K562 (cell line): ENCODE data around the gene SLC25A36. TPM values are rescaled to one million over a fixed set of nuclear protein-coding genes. Genes with fewer than 3 reads are reported as not detected.
A peak's percentile ranks its signal among the peaks of the same experiment; 100 is the strongest.

Experiments used
- ARID1B ChIP-seq: fragments of 450-650 bp; IDR thresholded peaks from 2 replicates; pipeline ENCODE4 v1.6.1; 2016; ENCODE audit warnings: antibody characterized with exemption, mild to moderate bottlenecking, inconsistent platforms
- KDM5B ChIP-seq: fragments of 200-600 bp; sonication (generic); IDR thresholded peaks from 2 replicates; pipeline ENCODE4 v1.6.1; 2012; ENCODE audit warnings: low read depth, mild to moderate bottlenecking, moderate library complexity, low read length, control low read depth, inconsistent platforms; ENCODE audit not compliant: insufficient replicate concordance
- MEIS2 ChIP-seq: fragments of 450-650 bp; IDR thresholded peaks from 2 replicates; pipeline ENCODE4 v1.6.1; 2014; ENCODE audit warnings: mild to moderate bottlenecking; ENCODE audit not compliant: partially characterized antibody
- PML ChIP-seq: IDR thresholded peaks from 2 replicates; pipeline ENCODE4 v1.6.1; 2012; ENCODE audit warnings: low read length, inconsistent platforms
- RERE ChIP-seq: sonication (generic); formaldehyde crosslinking; IDR thresholded peaks from 2 replicates; pipeline ENCODE4 v1.8.0; 2023; ENCODE audit warnings: missing genetic modification reagents, mild to moderate bottlenecking, borderline replicate concordance
- REST ChIP-seq, 2 experiments: fragments of 450-650 bp; formaldehyde crosslinking in 1 of 2; IDR thresholded peaks; 2 replicates each; pipeline versions ENCODE4 v1.4.0 to v1.6.1; 2014 to 2020; ENCODE audit warnings: mild to moderate bottlenecking in 2 of 2, borderline replicate concordance in 1 of 2, low read depth in 1 of 2
- ZNF436 ChIP-seq: fragments of 250-450, 450-650 bp; sonication (Bioruptor Pico); formaldehyde crosslinking; IDR thresholded peaks from 2 replicates; pipeline ENCODE4 v1.7.0; 2020; ENCODE audit warnings: mild to moderate bottlenecking
- ZNF764 ChIP-seq: fragments of 250-450 bp; sonication (Bioruptor Pico); IDR thresholded peaks from 2 replicates; pipeline ENCODE4 v1.4.0; 2020; ENCODE audit warnings: low read depth, mild to moderate bottlenecking, moderate library complexity
- polyA plus RNA-seq, 8 experiments: library from polyadenylated mRNA; depleted of rRNA in 4 of 8; stranded (reverse) in 5 of 8; unstranded in 3 of 8; fragments of >200 nt; fragmentation: Nextera tagmentation in 2 of 8; fragmentation: Illumina TruSeq in 1 of 8; extraction: Ambion mirVana in 2 of 8; extraction: Trizol in 1 of 8; gene quantifications; 2 replicates each; pipeline versions ENCODE4 v1.2.1 to v1.2.3, GENCODE V29; 2011 to 2014; ENCODE audit warnings: inconsistent platforms in 1 of 8, missing spikeins in 1 of 8
- total RNA-seq, 7 experiments: library from RNA; depleted of rRNA in 6 of 7; stranded (reverse); fragments of >200 nt in 6 of 7; fragmentation: Illumina TruSeq in 2 of 7; extraction: Trizol in 2 of 7; gene quantifications; 2 replicates each; pipeline versions ENCODE4 v1.2.1 to v1.2.3, GENCODE V29; 2011 to 2021; ENCODE audit warnings: low replicate concordance in 1 of 7
- TF ChIP-seq, protein P1 (sequence below), 2 experiments: IDR thresholded peaks; 2 replicates each; pipeline ENCODE4 v1.6.1; 2012; ENCODE audit warnings: improper control_type of control experiment in 2 of 2, low read depth in 2 of 2, low read length in 2 of 2, borderline replicate concordance in 1 of 2

The SLC25A36 gene
- total and polyA plus RNA-seq, 9 of the 15 experiments (the other 6 are each of a cell fraction or from before 2014, with no cell fraction given), result 12.0 to 95.3 (median 43.3) TPM

DNA sequence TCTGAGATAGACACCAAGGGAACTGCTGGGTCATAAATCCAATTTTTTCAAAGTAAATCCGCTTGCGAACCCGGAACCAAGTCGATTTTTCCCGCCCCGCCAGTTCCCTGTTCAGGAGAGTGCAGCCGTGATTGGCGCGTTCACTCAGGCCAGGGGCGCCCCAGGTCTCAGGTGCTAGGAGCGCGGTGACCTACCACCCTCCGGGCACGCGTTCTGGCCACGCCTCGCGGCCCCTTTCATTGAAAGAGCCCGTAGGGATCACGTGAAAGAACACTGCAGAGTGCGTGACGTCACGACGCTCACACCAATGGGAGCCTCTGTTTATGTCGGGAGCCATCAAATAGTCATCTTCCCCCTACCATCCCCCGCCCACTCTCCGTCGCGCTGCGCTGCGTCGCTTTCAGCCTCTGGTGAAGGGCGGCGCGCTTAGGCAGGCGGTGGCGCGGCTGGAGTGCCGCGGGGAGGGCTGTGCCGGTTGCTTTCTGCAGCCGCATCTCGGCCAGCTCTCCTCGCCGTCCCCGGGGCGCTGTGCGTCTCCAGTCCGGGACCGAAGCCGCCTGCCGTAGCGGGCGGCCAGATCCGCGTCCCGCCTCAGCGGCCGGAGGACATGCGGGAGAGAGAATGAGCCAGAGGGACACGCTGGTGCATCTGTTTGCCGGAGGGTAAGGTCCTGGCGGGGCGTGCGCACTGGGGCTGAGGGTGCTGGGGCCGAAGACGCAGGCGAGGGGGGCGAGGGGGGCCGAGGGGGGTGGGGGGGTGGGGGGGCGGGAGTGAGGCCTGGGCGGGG is at the start of gene SLC25A36 (continued):
- TF ChIP-seq RERE (CRISPR knock-in tag) (0 out of 2 replicates have a peak, but pooled peaks have one; percentile 87), MEIS2 (peak; percentile 60), REST (IDR thresholded peaks at IDR 0.05; ENCODE audit: borderline replicate concordance) (no peak), REST (CRISPR knock-in tag; IDR thresholded peaks at IDR 0.05; ENCODE audit: low read depth) (peak; percentile 52; the same call in 1 of the 2 replicates), ARID1B (peak; percentile 12; the same call in 1 of the 2 replicates), PML (peak; percentile 69; the same call in 1 of the 2 replicates), ZNF436 (CRISPR knock-in tag) (no peak), KDM5B (peak; percentile 87), ZNF764 (CRISPR knock-in tag) (no peak)
- TF ChIP-seq, protein P1, sequence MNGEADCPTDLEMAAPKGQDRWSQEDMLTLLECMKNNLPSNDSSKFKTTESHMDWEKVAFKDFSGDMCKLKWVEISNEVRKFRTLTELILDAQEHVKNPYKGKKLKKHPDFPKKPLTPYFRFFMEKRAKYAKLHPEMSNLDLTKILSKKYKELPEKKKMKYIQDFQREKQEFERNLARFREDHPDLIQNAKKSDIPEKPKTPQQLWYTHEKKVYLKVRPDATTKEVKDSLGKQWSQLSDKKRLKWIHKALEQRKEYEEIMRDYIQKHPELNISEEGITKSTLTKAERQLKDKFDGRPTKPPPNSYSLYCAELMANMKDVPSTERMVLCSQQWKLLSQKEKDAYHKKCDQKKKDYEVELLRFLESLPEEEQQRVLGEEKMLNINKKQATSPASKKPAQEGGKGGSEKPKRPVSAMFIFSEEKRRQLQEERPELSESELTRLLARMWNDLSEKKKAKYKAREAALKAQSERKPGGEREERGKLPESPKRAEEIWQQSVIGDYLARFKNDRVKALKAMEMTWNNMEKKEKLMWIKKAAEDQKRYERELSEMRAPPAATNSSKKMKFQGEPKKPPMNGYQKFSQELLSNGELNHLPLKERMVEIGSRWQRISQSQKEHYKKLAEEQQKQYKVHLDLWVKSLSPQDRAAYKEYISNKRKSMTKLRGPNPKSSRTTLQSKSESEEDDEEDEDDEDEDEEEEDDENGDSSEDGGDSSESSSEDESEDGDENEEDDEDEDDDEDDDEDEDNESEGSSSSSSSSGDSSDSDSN (IDR thresholded peaks at IDR 0.05; ENCODE audit: borderline replicate concordance in 1 of 2, low read depth in 2 of 2, low read length in 2 of 2), result 0 out of 4 replicates have a peak, but pooled peaks have one; percentile 28 to 37
